Ascending aorta (tissue), 2 donors: ENCODE measurements around the gene SOD3. TPM values are rescaled to one million over a fixed set of nuclear protein-coding genes. Genes with fewer than 3 reads are reported as not detected.

Experiments used
- DNase-seq, 2 donors: peaks; one replicate each; pipeline ENCODE4 v3.0.0-alpha.2; 2019; ENCODE audit warnings: low spot score in 2 of 2
- H3K27ac ChIP-seq, 2 donors: fragments of 200-600 bp; sonication (generic); one replicate each; pipeline ENCODE4 v1.5.1; 2016 to 2017; ENCODE audit warnings: mild to moderate bottlenecking in 1 of 2
- H3K27me3 ChIP-seq: fragments of 200-600 bp; sonication (generic); one replicate; pipeline ENCODE4 v1.5.1; 2017
- H3K36me3 ChIP-seq, 2 donors: fragments of 200-600 bp; sonication (generic); one replicate each; pipeline ENCODE4 v1.5.1; 2016
- H3K4me1 ChIP-seq, 2 donors: fragments of 200-600 bp; sonication (generic); one replicate each; pipeline ENCODE4 v1.5.1; 2016 to 2017; ENCODE audit warnings: mild to moderate bottlenecking in 1 of 2
- H3K4me3 ChIP-seq, 2 donors: fragments of 200-600 bp; sonication (generic); one replicate each; pipeline ENCODE4 v1.5.1; 2016 to 2017; ENCODE audit warnings: mild to moderate bottlenecking in 1 of 2
- H3K9me3 ChIP-seq, 2 donors: fragments of 200-600 bp; sonication (generic); one replicate each; pipeline ENCODE4 v1.5.1; 2016
- CTCF ChIP-seq, 3 experiments: fragments of 200-600 bp in 2 of 3; fragments of 450-650 bp in 1 of 3; sonication (generic) in 2 of 3; IDR thresholded peaks; one replicate each; pipeline ENCODE4 v1.5.1; 2016 to 2019; ENCODE audit warnings: antibody characterized with exemption in 3 of 3, mild to moderate bottlenecking in 1 of 3, moderate library complexity in 1 of 3
- intact Hi-C: fragments of 100-400 bp; cut with DNase I; formaldehyde crosslinking; loops from one replicate; pipeline ENCODE4 v1.15.1; 2023
- total RNA-seq: library from RNA; depleted of rRNA; stranded (reverse); fragments of >200 nt; gene quantifications from one replicate; pipeline ENCODE4 v1.1.0, GENCODE V29; 2016

SOD3 gene
- total RNA-seq, 1 donor from 2014 or later, result 893 TPM

GRCh38 chr4:24794051-24794450, 1.3 kb upstream of the SOD3 start:
- Histone ChIP-seq H3K9me3 (no peaks in the 10 kb centered on the region), H3K4me1 (peaks cover 0 to 25% of the 10 kb centered on the region in 2 donors), H3K27me3 (no peaks in the 10 kb centered on the region), H3K4me3 (peak overlapping the region; percentile 48 to 59), H3K27ac (peak overlapping the region; percentile 95 to 97), H3K36me3 (no peaks in the 10 kb centered on the region)
- no peak for TF ChIP-seq CTCF (IDR thresholded peaks at IDR 0.05)
- DNase-seq, result no peak
- intact Hi-C loops, result loop anchor here (2.0 to 5.0 kb wide), 3 partner anchors 15 to 119 kb away; partner anchors contain the start of gene CCDC149

GRCh38 chr4:24794480-24794879, 893 bp upstream of the SOD3 start:
- no peaks in the 10 kb centered on the region for H3K27me3 ChIP-seq
- no peaks in the 10 kb centered on the region for H3K36me3 ChIP-seq
- intact Hi-C loops, result loop anchor here (2.0 to 5.0 kb wide), 3 partner anchors 16 to 118 kb away; partner anchors contain the start of gene CCDC149
- TF ChIP-seq CTCF (IDR thresholded peaks at IDR 0.05), result no peak
- H3K4me1 ChIP-seq, result peaks cover 0 to 25% of the 10 kb centered on the region in 2 donors
- peak in 1 of 2 donors; percentile 90 for DNase-seq
- H3K9me3 ChIP-seq, result no peaks in the 10 kb centered on the region
- peak overlapping the region; percentile 95 to 97 for H3K27ac ChIP-seq
- H3K4me3 ChIP-seq, result peak overlapping the region; percentile 48 to 59

DNA sequence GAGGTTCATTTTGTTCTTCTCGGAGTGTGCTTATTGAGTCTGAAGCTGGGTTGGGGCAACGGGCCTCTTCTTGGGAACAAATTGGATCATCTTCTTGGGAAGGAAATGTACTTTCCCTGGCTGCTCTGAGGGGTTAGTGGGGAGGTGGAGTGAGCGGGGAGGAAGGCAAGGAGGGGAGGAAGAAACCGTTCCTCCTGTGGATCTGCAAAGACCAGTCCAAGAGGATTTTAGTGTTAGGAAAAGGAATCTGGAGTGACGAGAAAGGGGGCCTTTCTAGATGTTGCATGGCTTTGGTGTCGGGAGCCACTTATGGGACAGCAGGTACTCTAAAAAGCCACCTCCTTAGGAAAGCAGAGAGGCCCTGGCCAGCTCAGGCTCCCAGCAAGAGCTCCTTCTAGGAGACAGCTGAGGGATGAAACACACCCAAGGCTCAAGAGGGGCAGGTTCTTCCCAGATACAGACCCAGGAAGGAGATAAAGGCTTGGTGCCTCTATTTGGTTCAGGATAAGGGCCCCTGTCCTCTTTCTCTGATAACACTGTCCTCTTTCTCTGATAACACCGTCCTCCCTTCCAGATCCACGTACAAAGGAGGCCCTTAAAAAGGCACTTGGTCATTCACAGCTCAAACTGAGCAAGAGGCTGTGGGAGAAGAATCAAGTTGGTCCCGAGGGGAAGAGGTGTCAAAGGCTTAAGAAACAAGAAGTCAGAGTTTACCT, 451 bp downstream of the SOD3 start:
- intact Hi-C loops, result loop anchor here (1.0 to 5.0 kb wide), 10 partner anchors 14 to 324 kb away; partner anchors contain the start of genes CCDC149 and DHX15

GRCh38 chr4:24796620-24797019, 1.2 kb downstream of the SOD3 start:
- Histone ChIP-seq H3K27me3 (no peaks in the 10 kb centered on the region), H3K36me3 (no peaks in the 10 kb centered on the region), H3K27ac (peak overlapping the region; percentile 95 to 97), H3K4me1 (peaks cover 3 to 40% of the 10 kb centered on the region in 2 donors), H3K9me3 (no peaks in the 10 kb centered on the region), H3K4me3 (peak overlapping the region; percentile 40 to 59)
- no peak for DNase-seq
- TF ChIP-seq CTCF (IDR thresholded peaks at IDR 0.05), result no peak
- intact Hi-C loops, result loop anchor here (5.0 kb wide), 3 partner anchors 41 to 324 kb away; no protein-coding TSS in a partner anchor

More for the DNA sequence above, 451 bp downstream of the SOD3 start:
- peak overlapping the region; percentile 48 to 59 for H3K4me3 ChIP-seq
- peak overlapping the region; percentile 95 to 97 for H3K27ac ChIP-seq
- no peaks in the 10 kb centered on the region for H3K27me3 ChIP-seq
- peaks cover 3 to 32% of the 10 kb centered on the region in 2 donors for H3K4me1 ChIP-seq
- no peaks in the 10 kb centered on the region for H3K9me3 ChIP-seq
- H3K36me3 ChIP-seq, result no peaks in the 10 kb centered on the region
- no peak for TF ChIP-seq CTCF (IDR thresholded peaks at IDR 0.05)
- DNase-seq, result no peak

GRCh38 chr4:24798036-24798610, 2.8 kb downstream of the SOD3 start:
- no peaks in the 10 kb centered on the region for H3K36me3 ChIP-seq
- H3K4me1 ChIP-seq, result peaks cover 10 to 49% of the 10 kb centered on the region in 2 donors
- intact Hi-C loops, result loop anchor here (5.0 kb wide), 3 partner anchors 39 to 326 kb away; no protein-coding TSS in a partner anchor
- TF ChIP-seq CTCF (IDR thresholded peaks at IDR 0.05), result no peak
- no peaks in the 10 kb centered on the region for H3K27me3 ChIP-seq
- no peak overlapping the region for H3K4me3 ChIP-seq
- DNase-seq, result no peak
- no peaks in the 10 kb centered on the region for H3K9me3 ChIP-seq
- peak overlapping the region; percentile 27 to 56 for H3K27ac ChIP-seq
